Bone marrow (tissue), 2 donors: Measurements from ENCODE around the gene SLC8A2.

ENCODE experiments used
- DNase-seq, 2 donors: peaks; one replicate each; lab custom pipeline; 2025; lab: John Stamatoyannopoulos, UW

The SLC8A2 gene

GRCh38 chr19:47459477-47459876, 12.2 kb downstream of the SLC8A2 start:
- DNase-seq = no peak

GRCh38 chr19:47458672-47459071, 13.0 kb downstream of the SLC8A2 start:
- DNase-seq = no peak

- DNase-seq = no peak
Observed at GRCh38 chr19:47456721-47457474, 14.8 kb downstream of the SLC8A2 start.

- DNase-seq = no peak
Observed at GRCh38 chr19:47450478-47450877, 21.2 kb downstream of the SLC8A2 start.

- no peak for DNase-seq
Observed at GRCh38 chr19:47448360-47448727, 23.3 kb downstream of the SLC8A2 start.

GRCh38 chr19:47447470-47448359, 24.0 kb downstream of the SLC8A2 start:
- no peak for DNase-seq

- DNase-seq = no peak
Observed at GRCh38 chr19:47446534-47447469, 24.9 kb downstream of the SLC8A2 start.

- DNase-seq = peak in 1 of 2 donors; percentile 79
Observed at GRCh38 chr19:47445937-47446402, 25.7 kb downstream of the SLC8A2 start.

- DNase-seq = no peak
Observed at GRCh38 chr19:47445527-47445926, 26.2 kb downstream of the SLC8A2 start.

- no peak for DNase-seq
Observed at GRCh38 chr19:47444388-47444821, 27.3 kb downstream of the SLC8A2 start.

GRCh38 chr19:47443331-47443730, 28.4 kb downstream of the SLC8A2 start:
- no peak for DNase-seq

GRCh38 chr19:47438793-47439220, 32.9 kb downstream of the SLC8A2 start:
- no peak for DNase-seq

- DNase-seq = no peak
Observed at GRCh38 chr19:47437500-47437899, 34.2 kb downstream of the SLC8A2 start.

- DNase-seq = peak; percentile 15 to 49
Observed at GRCh38 chr19:47436712-47437401, 34.8 kb downstream of the SLC8A2 start.

GRCh38 chr19:47435883-47436417, 35.7 kb downstream of the SLC8A2 start:
- no peak for DNase-seq

GRCh38 chr19:47435196-47435595, 36.5 kb downstream of the SLC8A2 start:
- no peak for DNase-seq

- DNase-seq = no peak
Observed at GRCh38 chr19:47434088-47434487, 37.6 kb downstream of the SLC8A2 start.

- no peak for DNase-seq
Observed at GRCh38 chr19:47433121-47433520, 38.6 kb downstream of the SLC8A2 start.

GRCh38 chr19:47432499-47432898, 39.2 kb downstream of the SLC8A2 start:
- no peak for DNase-seq

GRCh38 chr19:47432091-47432490, 39.6 kb downstream of the SLC8A2 start:
- DNase-seq = no peak
